H1 (cell line): ENCODE results near the gene RBM42. TPM values are rescaled to one million over a fixed set of nuclear protein-coding genes. Genes with fewer than 3 reads are reported as not detected.
A peak's percentile ranks its signal among the peaks of the same experiment; 100 is the strongest.

Experiments used
- CTCF ChIA-PET: fragments of 300-600 bp; sonication (Branson Sonifier 250); formaldehyde crosslinking; loops from one replicate; lab custom pipeline; 2021; ENCODE audit not compliant: partially characterized antibody; lab: Charles Lee
- POLR2A ChIA-PET: fragments of 300-600 bp; sonication (Branson Sonifier 250); formaldehyde crosslinking; loops from one replicate; lab custom pipeline; 2021; ENCODE audit warnings: inconsistent platforms; ENCODE audit not compliant: partially characterized antibody; lab: Charles Lee
- DNase-seq, 2 experiments: peaks; one replicate each; pipeline versions ENCODE4 v3.0.0 to v3.0.0-alpha.2; 2010 to 2022; ENCODE audit warnings: low spot score in 2 of 2, low read depth in 1 of 2, mixed read lengths in 1 of 2
- FAIRE-seq: peaks from 2 replicates; lab custom pipeline; 2011; peaks lifted over from hg19 to GRCh38; lab: Jason Lieb, UNC
- H2AFZ ChIP-seq: 2 replicates; pipeline ENCODE4 v1.8.1; 2012; ENCODE audit warnings: low read length, inconsistent platforms
- H2AK5ac ChIP-seq: 2 replicates; pipeline ENCODE4 v1.6.1; 2013; ENCODE audit warnings: low read depth, low read length
- H2BK120ac ChIP-seq: replicated peaks from 2 replicates; pipeline ENCODE3; 2013; ENCODE audit warnings: low read depth, low read length, inconsistent platforms
- H2BK12ac ChIP-seq: 2 replicates; pipeline ENCODE4 v1.6.1; 2013; ENCODE audit warnings: low read depth, low read length
- H2BK15ac ChIP-seq: 2 replicates; pipeline ENCODE4 v1.6.1; 2013; ENCODE audit warnings: low read length
- H2BK20ac ChIP-seq: 2 replicates; pipeline ENCODE4 v1.6.1; 2013; ENCODE audit warnings: low read length
- H2BK5ac ChIP-seq: 2 replicates; pipeline ENCODE4 v1.6.1; 2013; ENCODE audit warnings: low read depth, low read length
- H3K14ac ChIP-seq: 2 replicates; pipeline ENCODE4 v1.6.1; 2013; ENCODE audit warnings: inconsistent platforms; ENCODE audit not compliant: insufficient read length
- H3K18ac ChIP-seq: 2 replicates; pipeline ENCODE4 v1.6.1; 2013; ENCODE audit warnings: low read length; ENCODE audit errors: extremely low read depth
- H3K23ac ChIP-seq: 2 replicates; pipeline ENCODE4 v1.6.1; 2013; ENCODE audit warnings: inconsistent platforms; ENCODE audit not compliant: insufficient read length
- H3K23me2 ChIP-seq: 2 replicates; pipeline ENCODE4 v1.6.1; 2013; ENCODE audit warnings: low read depth, low read length
- H3K27ac ChIP-seq: 2 replicates; pipeline ENCODE4 v1.6.1; 2011; ENCODE audit warnings: low read depth, low read length, inconsistent platforms
- H3K27me3 ChIP-seq, 4 experiments: replicated peaks in 1 of 4; 1 replicate in 1 of 4; 2 replicates in 3 of 4; pipeline versions ENCODE4 v1.6.1 to v1.8.1; 2011 to 2013; ENCODE audit warnings: low read length in 3 of 4, mild to moderate bottlenecking in 3 of 4, inconsistent platforms in 2 of 4, mixed read lengths in 2 of 4, moderate library complexity in 1 of 4; ENCODE audit not compliant: control insufficient read depth in 3 of 4, insufficient read depth in 3 of 4; ENCODE audit errors: extremely low read depth in 1 of 4
- H3K36me3 ChIP-seq, 4 experiments: 2 replicates each; pipeline versions ENCODE4 v1.6.1 to v1.8.1; 2011 to 2013; ENCODE audit warnings: mild to moderate bottlenecking in 4 of 4, low read length in 3 of 4, moderate library complexity in 2 of 4, control low read depth in 1 of 4, inconsistent platforms in 1 of 4; ENCODE audit not compliant: insufficient read depth in 4 of 4, control insufficient read depth in 2 of 4
- H3K4ac ChIP-seq: replicated peaks from 2 replicates; pipeline ENCODE3; 2013; ENCODE audit warnings: low read length, low read depth, mixed read lengths, inconsistent platforms; ENCODE audit not compliant: insufficient read length
- H3K4me1 ChIP-seq, 4 experiments: replicated peaks in 1 of 4; 1 replicate in 1 of 4; 2 replicates in 3 of 4; pipeline versions ENCODE4 v1.6.1 to v1.8.1; 2011 to 2013; ENCODE audit warnings: low read length in 3 of 4, inconsistent platforms in 2 of 4, mixed read lengths in 1 of 4; ENCODE audit not compliant: insufficient read depth in 4 of 4, control insufficient read depth in 3 of 4
- H3K4me2 ChIP-seq, 2 experiments: 2 replicates each; pipeline versions ENCODE4 v1.6.1 to v1.8.1; 2011 to 2013; ENCODE audit warnings: low read depth in 2 of 2, low read length in 2 of 2, control low read depth in 1 of 2, inconsistent platforms in 1 of 2, mild to moderate bottlenecking in 1 of 2; ENCODE audit not compliant: insufficient read depth in 1 of 2
- H3K4me3 ChIP-seq, 4 experiments: fragments of 200-600, 300-600 bp in 1 of 4; sonication (generic), shearing (Covaris generic), sonication (Bioruptor Twin) in 1 of 4; 2 replicates each; pipeline versions ENCODE4 v1.5.1 to v1.8.1; 2011 to 2016; ENCODE audit warnings: low read length in 4 of 4, low read depth in 3 of 4, control low read depth in 2 of 4, inconsistent platforms in 2 of 4, mild to moderate bottlenecking in 2 of 4, mixed read lengths in 1 of 4, moderate library complexity in 1 of 4; ENCODE audit not compliant: insufficient read depth in 2 of 4; ENCODE audit errors: extremely low read depth in 1 of 4
- H3K56ac ChIP-seq: replicated peaks from 2 replicates; pipeline ENCODE3; 2013; ENCODE audit warnings: low read depth, mild to moderate bottlenecking, mixed read lengths, low read length, inconsistent platforms; ENCODE audit not compliant: insufficient read length
- H3K79me1 ChIP-seq: 2 replicates; pipeline ENCODE4 v1.6.1; 2013; ENCODE audit warnings: low read depth, low read length, control low read depth
- H3K79me2 ChIP-seq, 2 experiments: 2 replicates each; pipeline versions ENCODE4 v1.6.1 to v1.8.1; 2012 to 2013; ENCODE audit warnings: low read length in 2 of 2, mild to moderate bottlenecking in 2 of 2, inconsistent platforms in 1 of 2; ENCODE audit not compliant: insufficient read depth in 2 of 2, control insufficient read depth in 1 of 2
- H3K9ac ChIP-seq, 4 experiments: replicated peaks in 1 of 4; 1 replicate in 1 of 4; 2 replicates in 3 of 4; pipeline versions ENCODE4 v1.6.1 to v1.8.1; 2011 to 2013; ENCODE audit warnings: low read depth in 3 of 4, low read length in 3 of 4, control low read depth in 2 of 4, mild to moderate bottlenecking in 2 of 4, moderate library complexity in 2 of 4, inconsistent platforms in 1 of 4; ENCODE audit errors: extremely low read depth in 1 of 4
- H3K9me3 ChIP-seq, 2 experiments: 2 replicates each; pipeline versions ENCODE4 v1.6.1 to v1.8.1; 2012 to 2013; ENCODE audit warnings: mild to moderate bottlenecking in 2 of 2, moderate library complexity in 2 of 2, control low read depth in 1 of 2, inconsistent platforms in 1 of 2, low read depth in 1 of 2, low read length in 1 of 2, mixed read lengths in 1 of 2; ENCODE audit not compliant: insufficient read depth in 2 of 2
- H4K20me1 ChIP-seq, 2 experiments: replicated peaks in 1 of 2; 2 replicates each; pipeline versions ENCODE3 to v1.8.1; 2011 to 2013; ENCODE audit warnings: inconsistent platforms in 2 of 2, low read length in 2 of 2, mild to moderate bottlenecking in 1 of 2; ENCODE audit not compliant: insufficient read depth in 2 of 2, control insufficient read depth in 1 of 2
- H4K5ac ChIP-seq: 2 replicates; pipeline ENCODE4 v1.6.1; 2013; ENCODE audit warnings: low read length, low read depth, mixed read lengths, inconsistent platforms; ENCODE audit not compliant: insufficient read length
- H4K8ac ChIP-seq: 2 replicates; pipeline ENCODE4 v1.8.0; 2013; ENCODE audit warnings: mild to moderate bottlenecking, moderate library complexity, low read length, inconsistent platforms; ENCODE audit not compliant: insufficient read depth; ENCODE audit errors: extremely low read depth
- H4K91ac ChIP-seq: replicated peaks from 2 replicates; pipeline ENCODE3; 2013; ENCODE audit warnings: low read length, mixed read lengths, inconsistent platforms; ENCODE audit not compliant: insufficient read length
- BRCA1 ChIP-seq: IDR thresholded peaks from 2 replicates; pipeline ENCODE4 v1.6.1; 2012; ENCODE audit warnings: low read depth, low read length, improper control_type of control experiment
- PHF8 ChIP-seq: fragments of 200-600 bp; sonication (generic); conservative IDR thresholded peaks from 2 replicates; pipeline ENCODE4 v1.7.1; 2012; ENCODE audit warnings: low read depth, mild to moderate bottlenecking, inconsistent platforms, low read length, moderate library complexity
- POLR2AphosphoS5 ChIP-seq: IDR thresholded peaks from 2 replicates; pipeline ENCODE4 v1.6.1; 2011; ENCODE audit warnings: low read depth, low read length
- RBBP5 ChIP-seq: IDR thresholded peaks from 2 replicates; pipeline ENCODE4 v1.7.1; 2012; ENCODE audit warnings: low read depth, mild to moderate bottlenecking, inconsistent platforms, low read length, moderate library complexity, borderline replicate concordance
- SAP30 ChIP-seq: fragments of 300-600 bp; sonication (generic); IDR thresholded peaks from 2 replicates; pipeline ENCODE4 v1.7.1; 2012; ENCODE audit warnings: low read length, moderate library complexity, mild to moderate bottlenecking, inconsistent platforms; ENCODE audit not compliant: insufficient read depth, insufficient replicate concordance
- SIN3A ChIP-seq, 2 experiments: IDR thresholded peaks in 1 of 2; conservative IDR thresholded peaks in 1 of 2; 2 replicates each; pipeline ENCODE4 v1.6.1; 2011 to 2012; ENCODE audit warnings: low read length in 2 of 2, improper control_type of control experiment in 1 of 2, low read depth in 1 of 2, mild to moderate bottlenecking in 1 of 2
- SP2 ChIP-seq: IDR thresholded peaks from 2 replicates; pipeline ENCODE4 v1.6.1; 2012; ENCODE audit warnings: mild to moderate bottlenecking, low read length, inconsistent platforms
- SP4 ChIP-seq: IDR thresholded peaks from 2 replicates; pipeline ENCODE4 v1.6.1; 2012; ENCODE audit warnings: low read length, inconsistent platforms
- SUZ12 ChIP-seq: fragments of 200-600 bp; sonication (generic); IDR thresholded peaks from 2 replicates; pipeline ENCODE4 v1.6.1; 2012; ENCODE audit warnings: mild to moderate bottlenecking, inconsistent platforms, low read length, moderate library complexity, mixed read lengths
- WGBS, 2 experiments: shearing (Covaris generic) in 1 of 2; methylation state at CpG; one replicate each; pipeline versions ENCODE4 v1.1.6 to v1.1.7; 2013 to 2015; ENCODE audit warnings: low lambda C conversion rate in 2 of 2, mixed read lengths in 2 of 2, inconsistent platforms in 1 of 2, low coverage in 1 of 2, missing lambda C conversion rate in 1 of 2; ENCODE audit not compliant: insufficient replicate concordance in 2 of 2, insufficient coverage in 1 of 2, insufficient read length in 1 of 2; ENCODE audit errors: extremely low coverage in 1 of 2, missing lambda C conversion rate in 1 of 2; 5-methylcytosine and 5-hydroxymethylcytosine counted together
- polyA plus RNA-seq, 7 experiments: library from polyadenylated mRNA; depleted of rRNA in 3 of 7; stranded (reverse) in 5 of 7; unstranded in 2 of 7; fragments of >200 nt in 5 of 7; fragments of 200-250 nt in 2 of 7; gene quantifications; 1 replicate in 5 of 7; 2 replicates in 1 of 7; 4 replicates in 1 of 7; pipeline versions ENCODE4 v1.2.1 to v1.2.3, GENCODE V29; 2011 to 2013; ENCODE audit warnings: missing spikeins in 2 of 7, mixed read lengths in 2 of 7
- total RNA-seq: library from RNA; stranded (reverse); fragmentation: NEBNext Ultra II Directional; extraction: Animal tissue kit (Norgen Biotek cat#: 25700); gene quantifications from 2 replicates; pipeline ENCODE4 v1.2.1, GENCODE V29; 2021

Gene RBM42
- total and polyA plus RNA-seq, 2 of the 8 experiments (the other 6 are each of a cell fraction or from before 2014, with no cell fraction given) = 59.8 to 80.8 TPM

- FAIRE-seq = peak; percentile 55
- POLR2A ChIA-PET = interaction anchor here (0.6 to 2.7 kb wide), 19 partner anchors 8 to 203 kb away, joined by 3 to 17 read pairs (median 4); partner anchors contain the start of gene UPK1A
- TF ChIP-seq POLR2AphosphoS5 (peak; percentile 71), SP4 (no peak; the same call in 1 of the 2 replicates), SIN3A (conservative IDR thresholded peaks at IDR 0.05 in 1 of 2, IDR thresholded peaks at IDR 0.05 in 1 of 2; ENCODE audit: low read depth in 1 of 2, low read length in 2 of 2) (peak; percentile 24 to 44; a peak in 2 of 4 replicates), BRCA1 (no peak), RBBP5 (0 out of 2 replicates have a peak, but pooled peaks have one; percentile 66), SP2 (peak; percentile 62), SAP30 (peak; percentile 48), PHF8 (0 out of 2 replicates have a peak, but pooled peaks have one; percentile 57), SUZ12 (no peak)
These were observed 19.5 kb downstream of the RBM42 start, which contains the start of gene COX6B1 for GRCh38 chr19:35648017-35648961. COX6B1 (plus strand) TSS chr19:35648323; CDS start chr19:35651244, 2,921 bp downstream.

More at GRCh38 chr19:35648017-35648961, 19.5 kb downstream of the RBM42 start, which contains the start of gene COX6B1:
- no peak within 1 kb of the TSS for H3K4ac ChIP-seq
- H3K23ac ChIP-seq = no peak within 1 kb of the TSS
- peak within 1 kb of the TSS; percentile 74 for H4K8ac ChIP-seq
- H3K27ac ChIP-seq = peak within 1 kb of the TSS; percentile 44; the same call in 1 of the 2 replicates
- H3K56ac ChIP-seq = peak within 1 kb of the TSS; percentile 56
- peak; percentile 84 to 88 for DNase-seq
- no peak within 1 kb of the TSS for H2BK120ac ChIP-seq
- no peak within 1 kb of the TSS for H4K91ac ChIP-seq
- H2BK5ac ChIP-seq = peak within 1 kb of the TSS; percentile 52; the same call in 1 of the 2 replicates
- H3K18ac ChIP-seq = peak within 1 kb of the TSS; percentile 90
- H3K27me3 ChIP-seq = no peaks in the 10 kb centered on the region; a peak in 3 of 7 replicates
- peaks cover 18% of the 10 kb centered on the region; the same call in 1 of the 2 replicates for H3K23me2 ChIP-seq
- no peak within 1 kb of the TSS for H2BK20ac ChIP-seq
- no peaks in the 10 kb centered on the region for H3K9me3 ChIP-seq
- H3K36me3 ChIP-seq = peaks cover 2 to 9% (median 7%) of the 10 kb centered on the region in 4 experiments; a peak in 4 of 8 replicates
- CTCF ChIA-PET = interaction anchor here (0.7 to 1.6 kb wide), 5 partner anchors 9 to 200 kb away, joined by 3 to 9 read pairs (median 3); no protein-coding TSS in a partner anchor
- H4K20me1 ChIP-seq = peaks cover 0 to 1% of the 10 kb centered on the region in 2 experiments
- peak within 1 kb of the TSS; percentile 9 to 88 (median 66) for H3K9ac ChIP-seq
- H2BK15ac ChIP-seq = no peak within 1 kb of the TSS
- H3K14ac ChIP-seq = no peak within 1 kb of the TSS
- whole genome bisulfite sequencing, 2 experiments = 3% methylated on average over 46 of the region's 46 CpGs; no CpG with 5 or more reads in 1 of the 2 experiments
- no peaks in the 10 kb centered on the region; the same call in 1 of the 2 replicates for H3K79me1 ChIP-seq
- no peak within 1 kb of the TSS; the same call in 1 of the 2 replicates for H2AK5ac ChIP-seq
- peaks cover 5 to 19% of the 10 kb centered on the region in 2 experiments; a peak in 3 of 4 replicates for H3K79me2 ChIP-seq
- peaks cover 2 to 11% (median 4%) of the 10 kb centered on the region in 4 experiments; a peak in 5 of 7 replicates for H3K4me1 ChIP-seq
- H4K5ac ChIP-seq = peak within 1 kb of the TSS; percentile 72
- peak within 1 kb of the TSS; percentile 86 to 95 for H3K4me2 ChIP-seq
- H3K4me3 ChIP-seq = peak within 1 kb of the TSS; percentile 62 to 98 (median 92)
- no peak within 1 kb of the TSS for H2AFZ ChIP-seq
- no peak within 1 kb of the TSS for H2BK12ac ChIP-seq
